Mesenchymal stem cell (in vitro differentiated cells and primary cell): Measurements from ENCODE around the gene SPATA2.

Experiments
- DNase-seq: peaks from one replicate; pipeline ENCODE4 v3.0.0-alpha.2; 2013
- H2AFZ ChIP-seq: one replicate; pipeline ENCODE4 v1.6.1; 2013; ENCODE audit warnings: low read depth, mild to moderate bottlenecking, control low read depth, inconsistent platforms, low read length, moderate library complexity
- H2AK5ac ChIP-seq: 2 replicates; pipeline ENCODE4 v1.6.1; 2013; ENCODE audit warnings: low read length, moderate library complexity, mild to moderate bottlenecking, inconsistent platforms; ENCODE audit not compliant: severe bottlenecking
- H2BK120ac ChIP-seq: one replicate; pipeline ENCODE4 v1.6.1; 2013; ENCODE audit warnings: low read depth, mild to moderate bottlenecking, inconsistent platforms, low read length, moderate library complexity
- H2BK12ac ChIP-seq, 2 experiments: one replicate each; pipeline ENCODE4 v1.6.1; 2013; ENCODE audit warnings: inconsistent platforms in 2 of 2, low read length in 2 of 2, mild to moderate bottlenecking in 2 of 2, moderate library complexity in 2 of 2, control low read depth in 1 of 2
- H2BK15ac ChIP-seq: one replicate; pipeline ENCODE4 v1.6.1; 2013; ENCODE audit warnings: mild to moderate bottlenecking, low read depth, inconsistent platforms; ENCODE audit not compliant: poor library complexity, severe bottlenecking
- H2BK5ac ChIP-seq: 2 replicates; pipeline ENCODE4 v1.6.1; 2013; ENCODE audit warnings: low read depth, mild to moderate bottlenecking, low read length, control low read depth, inconsistent platforms; ENCODE audit not compliant: poor library complexity, severe bottlenecking
- H3K14ac ChIP-seq, 2 experiments: one replicate each; pipeline ENCODE4 v1.6.1; 2013; ENCODE audit warnings: inconsistent platforms in 2 of 2, low read length in 2 of 2, control low read depth in 1 of 2, mild to moderate bottlenecking in 1 of 2, moderate library complexity in 1 of 2
- H3K18ac ChIP-seq, 2 experiments: one replicate each; pipeline ENCODE4 v1.6.1; 2013; ENCODE audit warnings: inconsistent platforms in 2 of 2, low read length in 2 of 2, control low read depth in 1 of 2, low read depth in 1 of 2, mild to moderate bottlenecking in 1 of 2
- H3K23ac ChIP-seq, 2 experiments: one replicate each; pipeline ENCODE4 v1.6.1; 2013; ENCODE audit warnings: inconsistent platforms in 2 of 2, low read length in 2 of 2, mild to moderate bottlenecking in 2 of 2, moderate library complexity in 2 of 2, control low read depth in 1 of 2
- H3K27ac ChIP-seq: 2 replicates; pipeline ENCODE4 v1.5.1; 2013; ENCODE audit warnings: mild to moderate bottlenecking, moderate library complexity, low read length, control low read depth, inconsistent platforms; ENCODE audit not compliant: poor library complexity, severe bottlenecking
- H3K27me3 ChIP-seq, 2 experiments: 2 replicates each; pipeline versions ENCODE4 v1.6.1 to v1.7.0; 2013; ENCODE audit warnings: low read length in 2 of 2, mild to moderate bottlenecking in 2 of 2, moderate library complexity in 2 of 2, control low read depth in 1 of 2, inconsistent platforms in 1 of 2; ENCODE audit not compliant: control insufficient read depth in 1 of 2, insufficient read depth in 1 of 2
- H3K36me3 ChIP-seq, 2 experiments: 2 replicates each; pipeline versions ENCODE4 v1.6.1 to v1.7.0; 2013; ENCODE audit warnings: low read length in 2 of 2, control low read depth in 1 of 2, inconsistent platforms in 1 of 2, low read depth in 1 of 2, mild to moderate bottlenecking in 1 of 2; ENCODE audit not compliant: insufficient read depth in 2 of 2, control insufficient read depth in 1 of 2
- H3K4ac ChIP-seq, 2 experiments: one replicate each; pipeline ENCODE4 v1.6.1; 2013; ENCODE audit warnings: inconsistent platforms in 2 of 2, low read length in 2 of 2, mild to moderate bottlenecking in 2 of 2, moderate library complexity in 2 of 2, control low read depth in 1 of 2, low read depth in 1 of 2
- H3K4me1 ChIP-seq: 2 replicates; pipeline ENCODE4 v1.6.1; 2013; ENCODE audit warnings: low read depth, low read length, control low read depth; ENCODE audit not compliant: control insufficient read depth, insufficient read depth
- H3K4me2 ChIP-seq: 2 replicates; pipeline ENCODE4 v1.6.1; 2013; ENCODE audit warnings: low read length, mild to moderate bottlenecking, inconsistent platforms; ENCODE audit not compliant: poor library complexity, severe bottlenecking
- H3K4me3 ChIP-seq, 2 experiments: 2 replicates each; pipeline versions ENCODE4 v1.5.1 to v1.7.0; 2013; ENCODE audit warnings: low read length in 2 of 2, mild to moderate bottlenecking in 2 of 2, control low read depth in 1 of 2, low read depth in 1 of 2; ENCODE audit not compliant: insufficient read depth in 1 of 2
- H3K79me1 ChIP-seq: replicated peaks from 2 replicates; pipeline ENCODE4 v1.6.1; 2013; ENCODE audit warnings: mild to moderate bottlenecking, control low read depth, low read length, inconsistent platforms; ENCODE audit not compliant: poor library complexity, severe bottlenecking
- H3K9ac ChIP-seq: 2 replicates; pipeline ENCODE4 v1.7.0; 2013; ENCODE audit warnings: mild to moderate bottlenecking, low read length, moderate library complexity
- H3K9me3 ChIP-seq: 2 replicates; pipeline ENCODE4 v1.7.0; 2013; ENCODE audit warnings: mild to moderate bottlenecking, low read length; ENCODE audit not compliant: control insufficient read depth
- H4K8ac ChIP-seq: one replicate; pipeline ENCODE4 v1.6.1; 2013; ENCODE audit warnings: inconsistent platforms, mild to moderate bottlenecking, low read length, moderate library complexity
- H4K91ac ChIP-seq: one replicate; pipeline ENCODE4 v1.6.1; 2013; ENCODE audit warnings: mild to moderate bottlenecking, low read length, inconsistent platforms
- WGBS: methylation state at CpG from one replicate; pipeline ENCODE4 v1.1.7; 2013; ENCODE audit warnings: mixed read lengths; 5-methylcytosine and 5-hydroxymethylcytosine counted together

The SPATA2 gene

DNA sequence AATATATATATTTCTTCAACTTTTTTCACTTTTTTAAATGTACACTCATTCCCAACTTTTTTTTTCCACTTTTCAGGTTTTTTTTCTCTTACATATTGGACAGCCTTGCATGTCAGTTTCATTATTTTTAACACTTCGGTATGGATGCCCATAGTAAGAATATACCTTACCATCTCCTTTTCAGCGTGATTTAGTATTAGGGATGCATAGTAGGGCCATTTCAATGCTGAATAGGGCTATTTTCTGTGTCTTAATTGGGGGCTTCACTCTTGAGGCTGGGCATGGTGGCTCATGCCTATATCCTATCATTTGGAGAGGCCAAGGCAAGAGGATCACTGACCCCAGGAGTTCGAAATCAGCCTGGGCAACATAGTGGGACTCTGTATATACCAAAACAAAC, 27.6 kb upstream of the SPATA2 start:
- DNase-seq, result no peak
- Histone ChIP-seq H3K27me3 (no peaks in the 10 kb centered on the region), H3K4ac (no peak overlapping the region), H3K9me3 (no peaks in the 10 kb centered on the region), H3K4me3 (no peak overlapping the region), H3K9ac (no peak overlapping the region), H3K36me3 (peaks cover 24 to 65% of the 10 kb centered on the region in 2 experiments), H4K91ac (no peak overlapping the region), H2BK120ac (no peak overlapping the region), H3K79me1 (peaks cover 10% of the 10 kb centered on the region), H2BK5ac (no peak overlapping the region), H2AFZ (no peak overlapping the region), H2BK15ac (no peak overlapping the region), H4K8ac (no peak overlapping the region), H3K27ac (no peak overlapping the region), H2BK12ac (no peak overlapping the region), H3K4me1 (peaks cover 9% of the 10 kb centered on the region), H2AK5ac (no peak overlapping the region), H3K4me2 (no peak overlapping the region), H3K23ac (no peak overlapping the region), H3K18ac (no peak overlapping the region), H3K14ac (no peak overlapping the region)
- WGBS, result no CpG with 5 or more reads among the region's 3 CpGs

DNA sequence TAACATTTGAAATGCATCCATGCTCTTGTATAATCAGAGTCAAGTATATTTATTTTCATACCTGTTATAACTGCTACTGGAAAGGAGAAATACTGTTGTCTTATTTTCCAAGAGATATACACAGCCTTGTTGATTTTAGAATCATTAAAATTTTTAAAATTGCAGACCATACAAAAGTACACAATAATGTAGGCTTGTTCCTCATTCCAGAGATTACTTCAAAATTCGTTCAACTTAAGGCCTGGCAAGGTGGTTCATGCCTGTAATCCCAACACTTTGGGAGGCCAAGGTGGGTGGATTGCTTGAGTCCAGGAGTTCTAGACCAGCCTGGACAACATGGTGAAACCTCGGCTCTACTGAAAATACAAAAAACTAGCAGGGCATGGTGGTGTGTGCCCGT, 27.0 kb upstream of the SPATA2 start:
- Histone ChIP-seq H3K23ac (no peak overlapping the region), H3K27ac (no peak overlapping the region), H4K91ac (no peak overlapping the region), H2BK12ac (no peak overlapping the region), H3K4me3 (no peak overlapping the region), H2AK5ac (no peak overlapping the region), H3K9ac (no peak overlapping the region), H3K14ac (no peak overlapping the region), H3K4me2 (no peak overlapping the region), H3K36me3 (peaks cover 24 to 62% of the 10 kb centered on the region in 2 experiments), H3K4ac (no peak overlapping the region), H3K4me1 (peaks cover 12% of the 10 kb centered on the region), H2AFZ (no peak overlapping the region), H3K18ac (no peak overlapping the region), H4K8ac (no peak overlapping the region), H3K79me1 (peaks cover 10% of the 10 kb centered on the region), H2BK5ac (no peak overlapping the region), H3K9me3 (no peaks in the 10 kb centered on the region), H3K27me3 (no peaks in the 10 kb centered on the region), H2BK120ac (no peak overlapping the region), H2BK15ac (no peak overlapping the region)
- 98% methylated on average over 3 of the region's 3 CpGs for WGBS
- no peak for DNase-seq

DNA sequence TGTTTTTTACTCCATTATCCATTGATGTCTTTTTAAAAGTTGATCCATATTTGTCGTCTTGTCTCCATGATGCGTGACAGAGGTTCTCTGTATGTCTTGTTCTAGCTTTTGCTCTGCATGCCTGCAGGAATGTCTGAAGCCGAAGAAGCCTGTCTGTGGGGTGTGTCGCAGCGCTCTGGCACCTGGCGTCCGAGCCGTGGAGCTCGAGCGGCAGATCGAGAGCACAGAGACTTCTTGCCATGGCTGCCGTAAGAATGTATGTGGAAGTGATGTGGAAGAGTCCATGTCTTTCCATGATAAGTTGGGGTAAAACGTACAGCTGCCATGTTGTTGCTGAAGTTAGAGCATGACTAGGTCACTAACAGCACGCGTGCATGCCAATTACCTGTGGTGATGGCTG, 26.1 kb upstream of the SPATA2 start:
- Histone ChIP-seq H2AFZ (no peak overlapping the region), H2BK12ac (no peak overlapping the region), H3K9ac (no peak overlapping the region), H3K27me3 (no peaks in the 10 kb centered on the region), H2BK15ac (no peak overlapping the region), H3K18ac (no peak overlapping the region), H2BK5ac (no peak overlapping the region), H3K36me3 (peaks cover 24 to 56% of the 10 kb centered on the region in 2 experiments), H3K14ac (no peak overlapping the region), H3K4me3 (no peak overlapping the region), H3K23ac (no peak overlapping the region), H3K4me2 (no peak overlapping the region), H3K4me1 (peaks cover 14% of the 10 kb centered on the region), H4K91ac (no peak overlapping the region), H2BK120ac (no peak overlapping the region), H3K9me3 (no peaks in the 10 kb centered on the region), H3K4ac (no peak overlapping the region), H3K79me1 (peaks cover 10% of the 10 kb centered on the region), H2AK5ac (no peak overlapping the region), H4K8ac (no peak overlapping the region), H3K27ac (no peak overlapping the region)
- WGBS, result over 99% methylated on average over 15 of the region's 15 CpGs
- no peak for DNase-seq

- peak; percentile 71 for DNase-seq
- Histone ChIP-seq H3K79me1 (peaks cover 3% of the 10 kb centered on the region), H2BK12ac (no peak overlapping the region), H4K8ac (no peak overlapping the region), H2BK5ac (no peak overlapping the region), H3K4me3 (peak overlapping the region in 1 of 2 experiments; percentile 100), H3K9ac (peak overlapping the region; percentile 97), H3K18ac (no peak overlapping the region), H3K14ac (peak overlapping the region in 1 of 2 experiments; percentile 61), H3K36me3 (peaks cover 18 to 32% of the 10 kb centered on the region in 2 experiments), H2BK120ac (no peak overlapping the region), H3K4me2 (peak overlapping the region; percentile 12), H3K23ac (no peak overlapping the region), H3K27me3 (no peaks in the 10 kb centered on the region), H3K27ac (no peak overlapping the region), H2BK15ac (no peak overlapping the region), H2AK5ac (peak overlapping the region; percentile 1), H3K4me1 (peaks cover 16% of the 10 kb centered on the region), H4K91ac (no peak overlapping the region), H3K4ac (no peak overlapping the region), H3K9me3 (no peaks in the 10 kb centered on the region), H2AFZ (no peak overlapping the region)
- 83% methylated on average over 12 of the region's 12 CpGs for WGBS
These were observed 23.1 kb upstream of the SPATA2 start for GRCh38 chr20:49938173-49939163.
